KOPT-K1 (cell line): ENCODE data around the gene MCC.

Source experiments
- H3K27ac ChIP-seq: fragments of 200-600 bp; sonication (generic); 2 replicates; pipeline ENCODE4 v1.5.1; 2016; ENCODE audit warnings: antibody characterized with exemption, mild to moderate bottlenecking, low read depth, low read length; ENCODE audit not compliant: poor library complexity, severe bottlenecking
- H3K36me3 ChIP-seq: fragments of 200-600 bp; sonication (generic); 2 replicates; pipeline ENCODE4 v1.5.1; 2017; ENCODE audit warnings: antibody characterized with exemption, mild to moderate bottlenecking, low read length, moderate library complexity; ENCODE audit not compliant: insufficient read depth
- H3K9me3 ChIP-seq: fragments of 200-600 bp; sonication (generic); 2 replicates; pipeline ENCODE4 v1.5.1; 2017; ENCODE audit warnings: antibody characterized with exemption, low read length, mild to moderate bottlenecking; ENCODE audit not compliant: insufficient read depth, poor library complexity, severe bottlenecking

The MCC gene

DNA sequence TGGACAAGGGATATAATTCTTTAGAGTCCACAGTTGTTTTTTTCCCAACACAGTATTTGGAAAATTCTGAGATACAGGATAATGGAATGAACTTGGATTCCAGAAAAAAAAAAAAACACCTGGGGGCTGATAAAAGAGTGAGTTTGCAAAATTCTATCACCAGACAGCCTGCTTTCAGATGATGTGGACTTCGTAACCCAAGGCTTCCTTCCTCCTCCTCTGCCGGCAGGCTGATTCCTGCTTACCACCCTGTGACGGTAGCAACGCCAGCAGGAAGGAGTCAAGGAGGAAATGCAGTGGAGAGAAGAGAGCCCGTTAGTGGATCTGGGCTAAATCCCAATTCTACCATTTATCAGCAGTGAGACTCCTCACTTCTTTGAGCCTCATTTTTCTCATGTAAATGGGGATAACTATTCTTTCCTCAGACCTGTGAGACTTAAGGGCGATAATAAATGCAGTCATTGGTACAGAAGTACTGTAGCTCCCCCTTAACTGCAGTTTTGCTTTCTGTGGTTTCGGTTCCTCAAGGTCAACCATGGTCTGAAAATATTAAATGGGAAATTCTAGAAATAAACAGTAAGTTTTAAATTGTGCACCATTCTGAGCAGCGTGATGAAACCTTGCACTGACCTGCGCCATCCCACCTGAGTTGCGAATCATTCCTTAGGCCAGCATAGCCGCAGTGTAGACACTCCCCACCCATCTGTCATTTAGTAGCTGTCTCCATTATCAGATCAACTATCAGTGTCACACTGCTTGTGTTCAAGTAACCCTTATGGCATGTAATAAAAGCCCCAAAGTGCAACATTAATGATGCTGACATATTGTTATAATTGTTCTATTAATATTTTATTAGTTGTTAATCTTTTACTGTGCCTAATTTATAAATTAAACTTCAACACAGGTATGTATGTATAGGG, 440.3 kb downstream of the MCC start:
- no peaks in the 10 kb centered on the region for H3K9me3 ChIP-seq
- H3K36me3 ChIP-seq = no peaks in the 10 kb centered on the region
- H3K27ac ChIP-seq = no peak overlapping the region

DNA sequence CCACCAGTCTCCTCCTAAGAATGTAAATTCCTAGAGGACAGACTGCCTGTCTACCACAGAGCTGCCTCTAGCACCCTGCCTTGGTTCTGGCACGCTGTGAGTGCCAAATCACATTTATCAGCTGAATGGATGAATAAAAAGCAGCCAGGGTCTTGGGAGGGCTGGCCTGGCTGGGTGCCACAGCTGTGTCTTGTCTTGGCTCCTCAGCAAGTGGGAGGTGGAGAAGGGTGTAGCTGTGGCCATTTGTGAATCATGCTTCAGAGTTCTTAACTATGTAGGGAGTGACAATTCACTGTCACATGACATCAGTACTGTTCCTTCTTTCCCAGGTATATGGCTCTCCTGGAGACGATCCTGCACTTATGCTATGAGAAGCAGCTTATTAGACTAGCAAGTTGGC, 441.0 kb downstream of the MCC start:
- Histone ChIP-seq H3K9me3 (no peaks in the 10 kb centered on the region), H3K27ac (no peak overlapping the region), H3K36me3 (no peaks in the 10 kb centered on the region)

DNA sequence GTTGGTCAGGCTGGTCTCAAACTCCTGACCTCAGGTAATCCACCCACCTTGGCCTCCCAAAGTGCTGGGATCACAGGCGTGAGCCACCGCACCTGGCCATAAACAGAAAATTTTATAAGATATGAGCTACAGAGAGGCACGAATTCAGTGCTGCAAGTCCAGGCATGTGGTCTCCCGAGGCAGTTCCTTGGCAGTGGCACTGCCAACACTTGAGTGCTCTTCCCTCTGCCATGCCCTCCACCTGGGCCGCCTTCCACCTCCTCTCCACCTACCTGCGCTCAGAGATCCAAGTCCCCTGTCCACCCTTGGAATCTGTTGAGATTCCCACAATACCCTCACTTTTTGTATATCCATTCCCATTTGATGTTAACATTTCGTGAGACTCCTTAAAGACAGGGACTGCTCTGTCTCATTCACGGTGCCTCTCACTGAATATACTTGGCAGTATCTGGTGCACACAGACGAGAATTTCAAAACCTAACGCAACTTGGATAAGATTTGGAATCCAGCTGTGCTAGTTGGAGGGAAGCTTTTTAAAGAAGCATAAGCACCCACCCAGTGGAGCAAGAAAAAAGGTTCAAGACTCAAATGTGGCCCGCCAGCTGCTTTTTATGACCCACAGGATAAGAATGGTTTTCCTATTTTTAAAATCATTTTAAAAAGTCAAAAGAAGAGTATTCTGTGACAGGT, 443.3 kb downstream of the MCC start:
- no peaks in the 10 kb centered on the region for H3K9me3 ChIP-seq
- H3K36me3 ChIP-seq = no peaks in the 10 kb centered on the region
- H3K27ac ChIP-seq = no peak overlapping the region

DNA sequence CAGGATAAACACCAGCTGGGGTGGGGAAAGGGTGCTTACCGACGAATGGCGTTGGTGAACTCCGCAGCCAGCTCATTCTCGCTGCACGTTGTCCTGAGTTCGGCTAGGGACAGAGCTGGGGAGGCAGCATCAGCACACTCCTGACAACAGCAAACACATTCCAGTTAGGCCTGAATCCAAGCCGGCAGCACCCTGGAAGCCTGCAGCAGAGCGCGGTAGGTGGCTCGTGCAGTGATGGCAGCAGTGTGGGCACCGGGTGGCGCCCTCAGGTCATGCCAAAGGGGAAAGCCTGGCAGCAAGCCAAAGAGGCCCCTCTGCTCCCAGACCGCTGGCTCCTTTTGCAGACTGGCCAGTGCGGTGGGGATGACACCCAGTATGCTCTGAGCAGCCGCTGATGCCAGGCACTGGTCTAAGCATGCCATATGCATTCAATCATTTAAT, 444.7 kb downstream of the MCC start:
- H3K36me3 ChIP-seq = no peaks in the 10 kb centered on the region
- no peaks in the 10 kb centered on the region for H3K9me3 ChIP-seq
- no peak overlapping the region for H3K27ac ChIP-seq

DNA sequence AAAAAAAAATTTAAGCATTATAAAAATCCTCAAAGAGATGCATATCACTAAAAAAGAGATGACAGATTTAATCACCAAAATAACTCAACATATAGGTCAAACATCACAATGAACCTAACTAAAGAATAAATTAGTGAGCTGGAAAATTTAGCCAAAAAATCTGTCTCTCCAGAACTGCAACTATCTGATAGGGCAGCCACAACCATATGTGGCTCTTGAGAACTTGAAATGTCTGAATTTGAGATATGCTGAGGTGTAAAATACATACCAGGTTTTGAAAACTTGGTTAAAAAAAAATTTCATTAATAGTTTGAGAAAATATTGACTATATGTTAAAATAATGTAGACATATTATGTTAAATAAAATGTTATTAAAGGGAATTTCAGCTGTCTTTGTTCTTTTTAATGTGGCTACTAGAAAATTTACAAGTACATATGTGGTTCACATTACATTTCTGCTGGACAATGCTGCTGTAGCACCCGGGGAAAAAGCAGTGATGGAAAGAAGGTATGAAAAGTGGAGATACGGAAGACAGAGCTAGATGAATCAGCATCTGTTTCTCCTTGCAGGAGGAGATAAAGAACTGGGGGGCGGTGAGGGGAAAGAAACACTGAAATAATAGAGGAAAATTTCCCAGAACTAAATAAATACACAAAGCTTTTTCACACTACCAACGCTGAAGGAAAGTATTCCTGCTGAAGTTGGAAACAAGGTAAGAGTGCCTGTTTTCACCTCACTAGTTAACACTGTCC, 445.6 kb downstream of the MCC start:
- Histone ChIP-seq H3K27ac (no peak overlapping the region), H3K36me3 (no peaks in the 10 kb centered on the region), H3K9me3 (no peaks in the 10 kb centered on the region)

DNA sequence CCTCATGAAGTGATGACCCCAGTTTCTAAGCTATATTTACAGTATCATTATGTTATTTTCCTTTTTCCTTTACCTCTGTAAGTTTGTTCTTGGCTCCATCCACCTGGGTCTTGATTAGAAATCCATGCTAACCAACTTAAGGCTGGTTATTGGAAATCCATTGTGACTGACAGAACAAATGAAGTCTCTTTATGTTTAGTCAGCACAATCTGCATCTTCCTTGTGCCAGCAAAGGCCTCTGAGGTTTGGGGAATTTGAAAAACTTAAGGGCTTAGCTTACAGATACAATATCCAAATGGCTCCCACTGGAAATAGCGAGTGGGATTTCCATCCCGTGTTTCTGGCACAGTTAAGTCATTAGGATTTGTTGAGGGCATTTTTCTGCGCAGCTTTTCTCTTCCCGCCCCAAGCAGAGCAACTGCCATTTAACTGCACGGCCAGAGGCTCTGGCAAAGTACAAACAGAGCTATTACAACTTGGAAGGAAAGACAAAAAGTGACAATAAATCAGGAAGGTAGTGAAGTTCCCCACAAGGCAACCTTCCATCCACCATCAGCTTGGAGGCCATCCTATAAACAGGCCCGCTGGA, 447.5 kb downstream of the MCC start:
- H3K9me3 ChIP-seq = no peaks in the 10 kb centered on the region
- H3K27ac ChIP-seq = no peak overlapping the region
- no peaks in the 10 kb centered on the region for H3K36me3 ChIP-seq

DNA sequence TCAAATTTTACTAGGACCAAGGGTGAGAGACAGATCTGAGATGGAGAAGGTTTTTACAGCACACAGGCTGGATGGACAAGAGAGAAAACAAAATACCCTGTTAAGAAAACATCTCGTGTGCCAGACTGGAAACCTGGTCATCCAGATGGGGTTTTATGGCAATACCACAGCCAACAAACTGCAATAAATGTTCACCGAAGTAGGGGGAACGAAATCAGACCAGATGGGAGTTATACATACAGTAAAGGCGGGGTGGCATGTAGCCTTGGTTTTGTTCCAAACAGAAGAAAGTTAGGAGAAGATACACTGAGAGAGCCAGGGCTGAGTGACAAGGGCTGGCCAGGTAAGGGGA, 448.3 kb downstream of the MCC start:
- no peaks in the 10 kb centered on the region for H3K36me3 ChIP-seq

DNA sequence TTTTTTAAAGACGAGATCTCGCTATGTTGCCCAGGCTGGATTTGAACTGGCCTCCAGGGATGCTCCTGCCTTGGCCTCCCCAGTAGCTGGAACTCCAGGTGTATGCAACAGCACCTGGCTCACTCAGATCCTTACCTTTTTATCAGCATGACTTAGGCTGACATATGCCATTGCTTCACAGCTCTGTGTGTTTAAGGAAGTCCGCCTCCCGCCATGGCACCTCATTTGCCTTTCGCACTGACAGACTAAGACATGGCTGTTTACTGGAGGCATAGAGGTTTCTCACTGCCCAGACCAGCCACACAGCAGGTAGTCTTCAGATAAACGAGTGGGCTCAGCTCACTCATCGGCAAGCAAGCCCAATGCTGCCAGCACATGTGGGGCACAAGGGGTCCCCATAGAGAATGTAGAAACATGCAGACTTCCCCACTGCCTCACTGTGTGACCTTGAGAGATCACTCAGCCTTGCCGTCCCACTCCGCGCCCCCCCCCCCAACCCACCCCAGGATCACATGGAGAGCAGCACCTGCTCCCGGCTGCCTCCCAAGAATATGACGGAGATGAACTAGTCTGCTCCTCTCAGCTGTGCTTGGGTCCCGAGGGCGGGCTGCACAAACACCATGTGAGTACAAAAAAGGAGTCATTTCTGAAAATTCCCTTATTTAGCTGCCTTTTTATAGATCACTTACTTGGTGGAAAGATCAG, 448.9 kb downstream of the MCC start:
- H3K36me3 ChIP-seq = no peaks in the 10 kb centered on the region
- no peak overlapping the region for H3K27ac ChIP-seq

More for the DNA sequence above, 448.3 kb downstream of the MCC start:
- no peak overlapping the region for H3K27ac ChIP-seq
- no peaks in the 10 kb centered on the region for H3K9me3 ChIP-seq

DNA sequence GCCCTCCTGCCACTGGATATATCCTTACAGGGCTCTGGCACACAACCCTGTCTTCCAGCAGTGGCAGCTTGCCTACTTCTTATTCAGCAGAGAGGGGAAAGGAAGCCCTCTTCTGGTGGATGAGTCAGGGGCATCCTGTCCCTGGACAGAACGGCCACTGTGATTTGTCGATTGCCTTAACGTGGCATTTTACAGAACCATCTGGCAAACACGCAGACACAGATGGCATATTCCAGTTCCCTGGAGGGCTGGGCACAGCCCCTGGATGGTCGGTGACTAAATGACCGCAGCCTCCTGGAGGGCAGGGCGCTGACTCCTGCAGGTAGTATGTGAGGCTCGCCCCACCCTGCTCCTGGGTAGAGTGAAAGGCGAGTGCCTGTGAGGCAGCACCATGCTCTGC, 449.5 kb downstream of the MCC start:
- Histone ChIP-seq H3K36me3 (no peaks in the 10 kb centered on the region), H3K27ac (no peak overlapping the region), H3K9me3 (no peaks in the 10 kb centered on the region)

More for the DNA sequence above, 448.9 kb downstream of the MCC start:
- no peaks in the 10 kb centered on the region for H3K9me3 ChIP-seq

DNA sequence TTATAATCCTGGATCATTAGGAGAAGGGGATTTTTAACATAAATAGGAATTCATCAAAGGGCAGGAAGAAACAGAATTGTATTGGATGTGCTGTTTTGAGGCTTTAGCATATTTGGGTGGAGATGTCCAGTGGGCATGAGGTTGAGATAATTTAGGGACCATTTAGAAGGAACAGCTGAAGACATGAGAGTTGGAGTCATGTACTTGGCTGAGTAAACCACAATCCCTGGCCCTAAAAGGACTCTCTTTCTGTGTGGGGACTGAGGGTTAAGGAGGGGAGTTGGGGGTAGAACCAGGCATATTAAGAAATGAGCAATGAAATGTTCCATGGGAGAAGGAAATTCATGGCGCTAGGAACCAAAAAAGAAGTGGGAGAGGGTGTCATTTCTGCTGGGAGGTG, 450.1 kb downstream of the MCC start:
- Histone ChIP-seq H3K9me3 (no peaks in the 10 kb centered on the region), H3K27ac (no peak overlapping the region), H3K36me3 (no peaks in the 10 kb centered on the region)

DNA sequence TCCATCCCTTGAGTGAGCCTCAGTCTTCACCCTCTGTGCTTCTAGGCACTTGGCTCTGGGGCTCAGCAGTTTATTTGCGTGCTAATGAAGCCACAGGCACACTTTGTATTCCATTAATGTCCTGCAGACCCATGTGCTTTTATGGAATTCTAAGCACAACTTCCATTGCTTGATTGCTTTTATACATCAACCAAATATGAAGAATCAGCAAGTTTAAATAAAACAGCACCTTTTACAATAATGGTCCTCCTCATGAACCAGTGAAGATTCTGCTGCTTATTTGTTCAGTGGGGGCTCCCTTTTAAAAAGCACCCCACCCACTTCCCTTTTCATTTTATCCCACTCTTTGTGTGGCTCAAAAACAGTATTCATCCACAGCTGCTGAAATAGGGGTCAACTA, 451.4 kb downstream of the MCC start:
- no peaks in the 10 kb centered on the region for H3K9me3 ChIP-seq
- no peaks in the 10 kb centered on the region for H3K36me3 ChIP-seq
- H3K27ac ChIP-seq = no peak overlapping the region

DNA sequence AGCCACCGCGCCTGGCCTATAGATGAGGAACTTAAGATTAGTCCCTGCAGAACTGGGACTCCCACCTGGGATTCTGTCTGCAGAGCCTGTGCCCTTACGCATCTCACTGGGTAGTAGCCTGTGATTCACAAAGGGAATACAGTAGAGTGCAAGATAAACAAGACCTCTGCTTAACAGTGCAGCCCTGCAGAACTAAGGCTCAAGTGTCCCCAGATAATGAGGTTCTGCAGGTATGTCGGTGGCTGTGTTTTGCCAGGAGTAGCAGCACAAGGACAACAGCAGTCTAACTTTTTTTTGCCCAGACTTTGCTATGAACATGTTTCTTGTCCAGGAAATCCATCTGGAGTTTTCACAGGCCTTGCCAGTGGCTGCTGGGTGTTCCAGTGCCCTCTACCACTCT, 451.9 kb downstream of the MCC start:
- Histone ChIP-seq H3K36me3 (no peaks in the 10 kb centered on the region), H3K27ac (no peak overlapping the region)

DNA sequence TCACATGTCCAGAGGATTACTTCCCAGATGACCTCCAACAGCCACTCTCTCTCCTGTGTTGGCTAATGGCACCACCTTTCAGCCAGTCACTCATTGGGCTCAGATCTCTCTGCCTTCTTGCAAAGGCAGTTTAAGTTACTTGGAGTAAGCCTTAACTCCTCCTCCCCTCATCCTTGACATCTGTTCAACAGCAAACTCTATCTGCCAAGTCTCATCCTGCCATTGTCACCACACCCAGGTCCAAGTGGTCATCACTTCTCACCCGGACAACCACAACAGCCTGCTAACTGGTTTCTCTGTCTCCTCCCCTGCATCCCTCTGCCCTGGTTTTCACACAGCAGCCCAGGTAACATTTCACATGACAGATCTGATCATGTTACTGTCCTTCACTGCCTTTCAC, 453.2 kb downstream of the MCC start:
- Histone ChIP-seq H3K36me3 (no peaks in the 10 kb centered on the region), H3K27ac (no peak overlapping the region), H3K9me3 (no peaks in the 10 kb centered on the region)

More for the DNA sequence above, 451.9 kb downstream of the MCC start:
- no peaks in the 10 kb centered on the region for H3K9me3 ChIP-seq

DNA sequence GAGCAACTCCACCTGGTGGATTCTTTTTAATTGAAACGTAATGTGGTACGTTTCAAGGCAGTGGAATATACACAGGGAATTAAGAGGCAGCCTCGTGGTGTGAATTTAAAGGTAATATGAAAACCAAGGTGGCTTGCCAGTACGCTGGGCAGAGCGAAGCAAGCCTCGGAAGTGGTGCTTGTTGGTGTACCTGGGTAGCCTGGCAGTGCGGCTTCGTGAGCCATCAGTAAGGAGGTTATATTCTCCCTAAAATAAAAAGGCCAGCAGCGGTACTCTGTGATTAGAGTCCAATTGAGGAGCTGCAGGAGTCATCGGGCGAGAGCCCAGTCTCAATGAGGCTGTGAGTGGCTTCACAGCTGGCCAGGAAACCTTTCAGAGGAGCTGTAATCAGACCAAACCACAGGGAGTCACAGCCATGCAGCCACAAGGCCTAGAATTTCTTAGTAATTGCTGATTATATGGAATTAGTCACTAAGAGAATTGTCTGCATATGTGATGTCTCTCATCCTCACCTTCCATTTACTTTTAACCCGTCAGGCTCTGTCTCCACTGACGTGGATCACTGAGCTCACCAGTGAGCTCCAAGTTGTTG, 454.0 kb downstream of the MCC start:
- Histone ChIP-seq H3K9me3 (no peaks in the 10 kb centered on the region), H3K27ac (no peak overlapping the region)

More for the DNA sequence above, 454.0 kb downstream of the MCC start:
- H3K36me3 ChIP-seq = peaks cover 2% of the 10 kb centered on the region; the same call in 1 of the 2 replicates
